GM23338 (cell line): ENCODE results near the gene NME9. TPM values are rescaled to one million over a fixed set of nuclear protein-coding genes. Genes with fewer than 3 reads are reported as not detected.

Experiments
- ATAC-seq: fragments of 200-7000 bp; cut with Tn5 transposase; 3 replicates; pipeline ENCODE4 v1.9.1; 2020
- DNase-seq: peaks from one replicate; pipeline ENCODE4 v3.0.0-alpha.2; 2015; ENCODE audit warnings: low spot score
- H2AFZ ChIP-seq: fragments of 200-600 bp; sonication (generic); 2 replicates; pipeline ENCODE4 v1.8.0; 2016; ENCODE audit warnings: antibody characterized with exemption, mild to moderate bottlenecking, moderate library complexity
- H3F3A ChIP-seq: fragments of 200-600 bp; sonication (generic); replicated peaks from 2 replicates; pipeline ENCODE4 v1.8.0; 2017; ENCODE audit warnings: antibody characterized with exemption, mixed run types, low read depth
- H3K27ac ChIP-seq: fragments of 200-600 bp; sonication (generic); 2 replicates; pipeline ENCODE4 v1.6.1; 2016; ENCODE audit warnings: low read depth
- H3K27me3 ChIP-seq: fragments of 200-600 bp; sonication (generic); 2 replicates; pipeline ENCODE4 v1.8.0; 2016; ENCODE audit warnings: mild to moderate bottlenecking, mixed run types, moderate library complexity; ENCODE audit not compliant: insufficient read depth
- H3K36me3 ChIP-seq: fragments of 200-600 bp; sonication (generic); 2 replicates; pipeline ENCODE4 v1.8.0; 2016; ENCODE audit warnings: mild to moderate bottlenecking; ENCODE audit not compliant: insufficient read depth
- H3K4me1 ChIP-seq: fragments of 200-600 bp; sonication (generic); 2 replicates; pipeline ENCODE4 v1.8.0; 2016; ENCODE audit warnings: mild to moderate bottlenecking, moderate library complexity; ENCODE audit not compliant: insufficient read depth
- H3K4me2 ChIP-seq: fragments of 200-600 bp; sonication (generic); 2 replicates; pipeline ENCODE4 v1.7.1; 2017; ENCODE audit warnings: mixed run types
- H3K4me3 ChIP-seq: fragments of 200-600 bp; sonication (generic); 2 replicates; pipeline ENCODE4 v1.6.1; 2016; ENCODE audit warnings: mixed run types
- H3K79me2 ChIP-seq: fragments of 200-600 bp; sonication (generic); replicated peaks from 2 replicates; pipeline ENCODE4 v1.8.0; 2017; ENCODE audit warnings: mild to moderate bottlenecking; ENCODE audit not compliant: insufficient read depth
- H3K9me2 ChIP-seq: fragments of 200-600 bp; sonication (generic); 2 replicates; pipeline ENCODE4 v1.8.0; 2017; ENCODE audit not compliant: insufficient read depth
- H4K20me1 ChIP-seq: fragments of 200-600 bp; sonication (generic); replicated peaks from 2 replicates; pipeline ENCODE4 v1.8.0; 2017; ENCODE audit warnings: mild to moderate bottlenecking; ENCODE audit not compliant: insufficient read depth
- H3K27ac Mint-ChIP-seq: 2 replicates; pipeline ENCODE4 v1.8.0; 2020; ENCODE audit warnings: inconsistent platforms, mild to moderate bottlenecking, moderate library complexity, mixed read lengths
- H3K27me3 Mint-ChIP-seq: 3 replicates; pipeline ENCODE4 v1.8.0; 2022; ENCODE audit warnings: low read depth, mild to moderate bottlenecking, moderate library complexity, mixed read lengths, inconsistent platforms; ENCODE audit not compliant: insufficient read depth, poor library complexity
- H3K36me3 Mint-ChIP-seq: 3 replicates; pipeline ENCODE4 v1.8.0; 2021; ENCODE audit warnings: low read depth, mild to moderate bottlenecking, inconsistent platforms, moderate library complexity, mixed read lengths
- H3K4me1 Mint-ChIP-seq: 3 replicates; pipeline ENCODE4 v1.8.0; 2020; ENCODE audit warnings: mild to moderate bottlenecking, inconsistent platforms, mixed read lengths
- H3K4me3 Mint-ChIP-seq: 3 replicates; pipeline ENCODE4 v1.8.0; 2021; ENCODE audit warnings: moderate library complexity, mild to moderate bottlenecking, inconsistent platforms, mixed read lengths
- H3K9me3 Mint-ChIP-seq: 3 replicates; pipeline ENCODE4 v1.8.0; 2020; ENCODE audit warnings: moderate library complexity, mild to moderate bottlenecking, inconsistent platforms, mixed read lengths
- CREB1 ChIP-seq: fragments of 250-450 bp; sonication (Bioruptor Pico); IDR thresholded peaks from 2 replicates; pipeline ENCODE4 v1.5.0; 2020; ENCODE audit warnings: low read depth, mild to moderate bottlenecking, moderate library complexity
- CTCF ChIP-seq, 2 experiments: fragments of 200-600 bp in 1 of 2; sonication (generic) in 1 of 2; conservative IDR thresholded peaks; 2 replicates each; pipeline versions ENCODE4 v1.5.1 to v1.6.1; 2016 to 2017; ENCODE audit warnings: antibody characterized with exemption in 2 of 2, low read depth in 2 of 2, mild to moderate bottlenecking in 2 of 2, moderate library complexity in 1 of 2
- ETS1 ChIP-seq: IDR thresholded peaks from 2 replicates; pipeline ENCODE4 v1.6.1; 2016; ENCODE audit warnings: antibody characterized with exemption
- EZH2 ChIP-seq: fragments of 200-600 bp; sonication (generic); IDR thresholded peaks from one replicate; pipeline ENCODE4 v1.8.0; 2017; ENCODE audit warnings: antibody characterized with exemption, mild to moderate bottlenecking, low read depth; ENCODE audit not compliant: unreplicated experiment
- EZH2phosphoT487 ChIP-seq: fragments of 200-600 bp; sonication (generic); IDR thresholded peaks from one replicate; pipeline ENCODE4 v1.8.1; 2018; ENCODE audit warnings: antibody characterized with exemption; ENCODE audit not compliant: unreplicated experiment
- JUNB ChIP-seq: IDR thresholded peaks from one replicate; pipeline ENCODE4 v1.6.1; 2016; ENCODE audit warnings: antibody characterized with exemption; ENCODE audit not compliant: unreplicated experiment
- REST ChIP-seq: IDR thresholded peaks from one replicate; pipeline ENCODE4 v1.6.1; 2018; ENCODE audit warnings: antibody characterized with exemption; ENCODE audit not compliant: unreplicated experiment
- STAT1 ChIP-seq: IDR thresholded peaks from one replicate; pipeline ENCODE4 v1.6.1; 2016; ENCODE audit warnings: antibody characterized with exemption; ENCODE audit not compliant: unreplicated experiment
- ZNF114 ChIP-seq: fragments of 250-450 bp; sonication (Bioruptor Pico); IDR thresholded peaks from 2 replicates; pipeline ENCODE4 v1.5.0; 2020; ENCODE audit warnings: mild to moderate bottlenecking, moderate library complexity
- ZNF331 ChIP-seq: fragments of 250-450 bp; sonication (Bioruptor Pico); IDR thresholded peaks from 2 replicates; pipeline ENCODE4 v1.5.0; 2020; ENCODE audit warnings: low read depth, mild to moderate bottlenecking, moderate library complexity
- ZNF462 ChIP-seq: fragments of 250-450 bp; sonication (Bioruptor Pico); IDR thresholded peaks from 2 replicates; pipeline ENCODE4 v1.5.0; 2020; ENCODE audit warnings: mild to moderate bottlenecking, moderate library complexity
- polyA plus RNA-seq: library from polyadenylated mRNA; unstranded; fragments of >200 nt; fragmentation: Nextera tagmentation; extraction: Ambion mirVana; gene quantifications from 2 replicates; pipeline ENCODE4 v1.2.1, GENCODE V29; 2016
- total RNA-seq: library from RNA; depleted of rRNA; stranded (reverse); fragments of >200 nt; shearing (Covaris generic); gene quantifications from 2 replicates; pipeline ENCODE4 v1.2.3, GENCODE V29; 2014

The NME9 gene
- total and polyA plus RNA-seq, 2 experiments from 2014 or later: 0.14 to 2.0 TPM

GRCh38 chr3:138376663-138377062 lies 47.0 kb upstream of the NME9 start (continued):
- no peak for TF ChIP-seq ETS1
- no peak for TF ChIP-seq JUNB
- TF ChIP-seq STAT1: no peak

- Histone ChIP-seq H3K79me2 (no peaks in the 10 kb centered on the region), H4K20me1 (no peaks in the 10 kb centered on the region), H3K4me2 (no peak overlapping the region), H3K36me3 (no peaks in the 10 kb centered on the region; the same call in 1 of the 2 replicates), H3K9me2 (0 out of 2 replicates have a peak, but pooled peaks cover 2% of the 10 kb centered on the region), H3K27ac (no peak overlapping the region), H3K4me1 (no peaks in the 10 kb centered on the region), H2AFZ (no peak overlapping the region), H3K27me3 (no peaks in the 10 kb centered on the region), H3F3A (no peaks in the 10 kb centered on the region), H3K4me3 (no peak overlapping the region)
- Mint-ChIP-seq H3K27me3 (peaks cover 5% of the 10 kb centered on the region), H3K9me3 (no peaks in the 10 kb centered on the region; the same call in 2 of the 3 replicates), H3K36me3 (peaks cover 9% of the 10 kb centered on the region; the same call in 2 of the 3 replicates), H3K4me1 (peaks cover 12% of the 10 kb centered on the region), H3K27ac (no peak overlapping the region), H3K4me3 (no peak overlapping the region)
- no peak for ATAC-seq
- no peak for TF ChIP-seq ZNF114 (CRISPR knock-in tag)
- no peak for TF ChIP-seq ETS1
- TF ChIP-seq JUNB: no peak
- no peak for TF ChIP-seq CTCF (conservative IDR thresholded peaks at IDR 0.05; ENCODE audit: low read depth in 2 of 2)
- no peak for TF ChIP-seq ZNF462 (CRISPR knock-in tag)
- no peak for TF ChIP-seq CREB1
- no peak for TF ChIP-seq EZH2phosphoT487
- TF ChIP-seq STAT1: no peak
- TF ChIP-seq EZH2: no peak
- TF ChIP-seq ZNF331 (CRISPR knock-in tag): no peak
- TF ChIP-seq REST: no peak
- DNase-seq: no peak
Observed at GRCh38 chr3:138375447-138375846, 45.8 kb upstream of the NME9 start.
